H1 (cell line): ENCODE results near the gene SCNN1A. TPM values are rescaled to one million over a fixed set of nuclear protein-coding genes. Genes with fewer than 3 reads are reported as not detected.

Source experiments
- TAF7 ChIP-seq: optimal IDR thresholded peaks from 2 replicates; pipeline ENCODE3; 2011; ENCODE audit warnings: low read depth, mild to moderate bottlenecking, inconsistent platforms, low read length, moderate library complexity, borderline replicate concordance
- ZNF274 ChIP-seq: IDR thresholded peaks from 2 replicates; pipeline ENCODE4 v1.7.0; 2012; ENCODE audit warnings: low read length, borderline replicate concordance; ENCODE audit errors: extremely low read depth
- polyA plus RNA-seq, 7 experiments: library from polyadenylated mRNA; depleted of rRNA in 3 of 7; stranded (reverse) in 5 of 7; unstranded in 2 of 7; fragments of >200 nt in 5 of 7; fragments of 200-250 nt in 2 of 7; gene quantifications; 1 replicate in 5 of 7; 2 replicates in 1 of 7; 4 replicates in 1 of 7; pipeline versions ENCODE4 v1.2.1 to v1.2.3, GENCODE V29; 2011 to 2013; ENCODE audit warnings: missing spikeins in 2 of 7, mixed read lengths in 2 of 7
- total RNA-seq: library from RNA; stranded (reverse); fragmentation: NEBNext Ultra II Directional; extraction: Animal tissue kit (Norgen Biotek cat#: 25700); gene quantifications from 2 replicates; pipeline ENCODE4 v1.2.1, GENCODE V29; 2021

SCNN1A gene
- total and polyA plus RNA-seq, 2 of the 8 experiments (the other 6 are each of a cell fraction or from before 2014, with no cell fraction given) = 85.5 to 156 TPM

- no peak for TF ChIP-seq ZNF274
- no peak for TF ChIP-seq TAF7
Observed at GRCh38 chr12:6346942-6347341, 28.4 kb downstream of the SCNN1A start (continued).
